Mucosa of gallbladder (tissue), 1 donor: ENCODE results near the gene OXGR1. TPM values are rescaled to one million over a fixed set of nuclear protein-coding genes. Genes with fewer than 3 reads are reported as not detected.

Experiments used
- DNase-seq: peaks from one replicate; pipeline ENCODE4 v3.0.0-alpha.2; 2020; ENCODE audit warnings: low spot score
- total RNA-seq: library from RNA; stranded (reverse); gene quantifications from one replicate; pipeline ENCODE4 v1.2.1, GENCODE V29; 2021
- donor health status: DM: no; HTN: no; CAD: no.

The OXGR1 gene
- total RNA-seq, 1 donor from 2014 or later: not detected

DNA sequence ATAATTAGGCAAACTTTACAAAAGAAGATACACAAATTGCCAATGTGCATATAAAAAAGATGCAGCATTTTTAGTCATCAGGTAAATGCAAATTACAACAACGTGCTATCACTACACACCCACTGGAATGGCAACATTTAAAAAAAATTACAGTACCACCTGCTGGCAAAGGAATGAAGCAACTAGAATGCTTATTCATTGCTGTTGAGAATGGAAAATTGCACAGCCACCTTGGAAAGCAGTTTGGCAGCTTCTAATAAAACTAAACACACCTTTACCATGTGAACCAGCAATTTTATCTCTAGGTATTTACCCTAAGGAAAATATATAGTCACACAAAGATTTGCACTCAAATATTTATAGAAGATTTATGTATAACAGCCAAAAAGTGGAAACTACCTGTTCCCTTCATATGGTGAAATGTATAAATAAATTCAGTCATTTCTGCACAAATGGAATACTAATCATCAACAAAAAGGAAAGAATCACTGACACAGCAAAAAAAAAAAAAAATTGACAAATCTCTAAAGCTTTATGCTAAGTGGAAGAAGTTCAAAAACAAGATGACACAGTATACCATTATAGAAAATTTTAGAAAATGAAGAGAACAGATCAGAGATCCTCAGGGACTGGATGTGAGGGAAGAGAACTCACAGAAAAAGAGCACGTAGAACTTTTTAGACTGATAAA is 30.3 kb downstream of the OXGR1 start:
- no peak for DNase-seq

DNA sequence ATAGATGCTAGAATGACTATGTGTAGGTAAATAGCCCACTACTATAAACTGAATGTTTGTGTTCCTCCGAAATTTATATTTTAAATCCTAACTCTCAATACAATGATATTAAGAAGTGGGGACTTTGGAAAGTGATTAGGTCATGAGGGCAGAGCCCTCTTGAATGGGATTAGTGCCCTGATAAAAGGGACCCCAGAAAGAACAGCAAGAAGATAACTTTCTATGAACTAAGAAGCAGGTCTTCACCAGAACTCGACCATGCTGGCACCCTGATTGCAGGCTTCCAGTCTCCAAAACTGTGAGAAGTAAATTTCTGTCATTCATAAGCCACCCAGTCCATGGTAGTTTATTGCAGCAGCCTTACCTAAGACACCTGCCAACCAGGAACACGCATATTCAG is 33.9 kb downstream of the OXGR1 start:
- no peak for DNase-seq

DNA sequence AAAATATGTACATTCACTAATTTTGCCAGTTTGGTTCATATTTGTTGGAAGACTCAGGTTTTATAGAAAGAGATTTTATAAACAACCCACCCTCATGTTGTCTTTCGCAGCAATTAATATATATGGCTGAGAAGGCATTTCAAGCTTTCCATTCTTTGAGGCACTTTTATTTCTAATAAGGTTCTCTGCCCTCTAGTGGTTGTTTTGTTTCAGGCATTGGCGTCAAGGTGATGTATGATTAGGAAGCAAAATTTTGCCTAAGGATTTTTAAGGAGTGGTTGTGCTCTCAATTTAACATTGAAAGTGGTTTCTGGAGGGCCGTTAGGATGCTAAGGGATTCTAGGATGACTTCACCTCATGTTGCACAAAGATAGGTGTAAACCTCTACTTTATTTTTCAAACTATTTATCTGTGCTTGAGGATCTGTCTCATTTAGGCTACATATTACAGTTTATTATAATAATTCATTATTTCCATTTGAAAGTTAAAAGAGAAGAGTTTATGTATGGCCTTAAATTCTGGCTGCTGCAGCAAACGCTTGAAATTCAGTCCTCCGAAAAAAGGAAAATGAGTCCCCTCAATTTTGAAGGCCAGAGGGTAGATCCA is 35.9 kb downstream of the OXGR1 start:
- no peak for DNase-seq

DNA sequence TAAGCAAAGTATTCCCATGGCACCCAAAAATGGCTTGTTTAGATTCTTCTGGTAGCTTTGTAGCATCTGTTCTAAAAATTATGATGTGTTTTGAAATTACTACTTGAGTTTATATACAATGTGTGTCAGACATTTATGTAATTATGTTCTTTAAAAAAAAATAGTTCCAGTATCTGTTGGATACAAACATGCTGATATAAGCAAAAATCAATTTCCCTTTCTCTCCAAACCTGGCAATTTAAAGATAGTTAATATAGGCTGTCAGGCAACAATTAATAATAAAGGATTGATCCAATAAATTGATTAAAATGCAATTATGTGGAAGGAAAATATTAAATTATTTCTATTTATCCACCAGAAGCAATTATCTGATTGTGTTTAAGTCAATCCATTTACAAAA is 41.7 kb downstream of the OXGR1 start:
- no peak for DNase-seq

DNA sequence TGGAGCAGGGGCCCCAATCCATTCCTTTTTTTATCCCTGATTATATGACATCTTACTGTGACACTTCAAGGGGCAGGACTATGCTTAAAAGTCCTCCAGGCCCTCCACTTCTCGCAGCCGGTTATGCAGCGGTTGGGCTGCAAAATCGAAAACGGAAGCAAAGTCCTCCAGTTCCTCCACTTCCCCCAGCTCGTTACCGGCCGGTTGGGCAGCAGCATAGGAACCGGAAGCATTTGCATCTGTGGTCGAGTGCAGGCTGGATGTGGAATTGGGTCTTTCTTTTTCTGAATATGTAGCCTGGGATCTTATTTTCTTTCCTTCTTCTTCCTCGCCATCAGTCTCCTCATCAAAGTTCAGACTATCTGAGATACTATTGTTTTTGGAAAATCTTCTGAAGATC is 46.1 kb downstream of the OXGR1 start:
- DNase-seq: no peak

DNA sequence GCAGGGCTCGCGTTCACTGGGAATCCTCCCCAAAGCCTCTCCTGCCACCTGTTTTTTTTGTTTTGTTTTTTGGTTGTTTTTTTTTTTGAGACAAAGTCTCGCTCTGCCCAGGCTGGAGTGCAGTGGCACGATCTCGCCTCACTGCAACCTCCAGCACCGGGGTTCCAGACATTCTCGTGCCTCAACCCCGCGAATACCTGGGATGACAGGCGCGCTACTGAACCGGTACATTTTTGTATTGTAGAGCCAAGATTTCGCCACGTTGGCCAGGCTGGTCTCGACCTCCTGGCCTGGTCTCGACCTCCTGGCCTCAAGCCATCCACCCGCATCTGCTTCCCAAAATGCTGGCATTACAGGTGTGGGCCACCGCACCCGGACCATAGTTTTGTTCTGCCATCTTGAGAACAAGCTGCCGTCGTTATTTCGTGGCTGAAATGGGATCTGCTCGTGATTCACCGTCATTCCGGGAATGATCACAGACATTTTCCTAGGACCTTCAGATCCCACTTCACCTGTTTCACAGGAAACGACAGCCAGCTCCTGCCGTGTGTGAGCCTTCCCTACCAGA is 46.8 kb downstream of the OXGR1 start:
- DNase-seq: no peak

DNA sequence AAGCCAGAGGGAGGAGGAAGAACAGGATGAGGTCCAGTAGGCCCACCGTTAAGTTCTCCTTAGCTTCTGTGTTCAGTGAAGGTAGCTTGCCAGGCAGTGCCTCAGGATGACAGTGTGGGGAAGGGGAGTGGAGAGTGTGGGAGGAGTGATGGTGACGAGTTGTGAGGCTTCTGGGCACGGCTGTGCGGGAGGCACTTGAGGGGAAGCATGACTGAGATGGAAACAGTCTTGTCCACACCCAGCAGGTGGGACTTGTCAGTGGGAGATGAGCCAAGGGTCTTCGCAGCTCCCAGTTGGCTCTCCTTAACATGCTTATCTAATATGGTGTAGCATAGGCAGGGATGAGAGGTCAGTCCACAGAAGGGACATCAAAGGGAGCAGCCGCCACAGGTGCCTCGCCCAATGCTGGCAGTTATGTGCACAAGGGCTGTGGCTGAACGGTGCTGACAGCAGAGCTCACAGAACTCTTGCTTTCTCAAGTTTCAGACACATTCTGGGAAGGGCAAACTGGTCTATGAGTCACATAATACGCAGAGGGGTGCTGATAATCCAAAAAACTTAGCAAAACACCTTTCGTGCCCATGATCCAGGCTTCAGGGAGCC is 47.5 kb downstream of the OXGR1 start:
- no peak for DNase-seq

DNA sequence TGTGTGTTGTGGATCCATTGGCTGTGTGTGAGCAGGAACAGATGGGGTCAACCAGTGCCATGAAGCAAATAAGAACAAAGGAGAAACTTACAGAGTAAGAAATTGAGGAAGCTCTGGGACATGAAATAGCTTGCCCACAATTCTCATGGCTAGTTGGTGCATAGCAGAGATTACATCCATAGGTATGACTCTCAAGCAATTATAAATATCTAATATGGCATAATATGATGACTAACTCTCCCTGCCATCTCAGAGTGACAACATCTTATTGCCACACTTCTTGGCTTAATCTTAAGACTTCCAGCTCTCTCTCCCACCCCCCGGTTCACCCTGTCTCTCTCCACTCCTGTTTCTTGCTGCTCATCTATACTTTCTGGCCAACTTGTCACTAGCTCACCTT is 53.3 kb downstream of the OXGR1 start:
- DNase-seq: no peak

DNA sequence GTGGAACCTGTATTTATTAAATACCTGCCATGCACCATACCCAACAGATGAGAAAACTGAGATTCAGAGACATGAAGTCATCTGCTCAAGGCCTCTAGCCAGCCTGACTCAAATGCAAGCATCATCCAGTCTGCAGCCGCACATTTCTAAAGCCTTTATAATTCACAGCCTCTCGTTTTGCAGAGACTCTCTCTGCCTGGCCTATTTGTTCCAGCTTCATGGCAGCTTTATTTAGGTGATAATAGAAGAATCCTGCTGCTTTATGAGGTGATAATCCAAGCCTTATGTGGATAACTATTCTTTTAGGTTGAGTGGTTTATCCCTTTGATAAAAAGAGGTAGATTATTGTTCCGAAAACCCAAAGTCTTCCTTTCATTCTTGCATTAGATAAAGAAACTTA is 58.4 kb downstream of the OXGR1 start:
- no peak for DNase-seq

Other genes starting within 250 kb of the OXGR1 start
- gene MBNL2, start 227.9 kb upstream of the OXGR1 start, total RNA-seq: 74.7 TPM